ENCODE results near the gene BBS4.
"Not testable (repeated sequence)": the region's sequence is repeated elsewhere in the genome, so short reads cannot be mapped to it uniquely, and the experiment has no call there.

Gene BBS4

DNA sequence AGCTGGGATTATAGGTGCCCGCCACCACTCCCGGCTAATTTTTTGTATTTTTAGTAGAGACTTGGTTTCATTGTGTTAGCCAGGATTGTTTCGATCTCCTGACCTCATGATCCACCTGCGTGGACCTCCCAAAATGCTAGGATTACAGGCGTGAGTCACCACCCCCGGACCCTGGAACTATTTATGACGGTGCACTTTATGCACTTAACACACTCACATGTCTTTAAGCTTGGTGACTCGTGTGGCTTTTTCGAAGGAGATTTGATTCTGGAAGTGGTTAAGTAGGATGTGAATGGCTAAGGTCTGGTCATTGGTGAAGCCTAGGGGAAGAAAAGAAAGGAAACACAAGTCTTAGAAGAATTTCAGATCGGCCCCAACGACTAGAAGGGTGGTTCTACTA is 20.3 kb downstream of the BBS4 start:
- DNase-seq (ENCODE audit: low read depth), result no peak

DNA sequence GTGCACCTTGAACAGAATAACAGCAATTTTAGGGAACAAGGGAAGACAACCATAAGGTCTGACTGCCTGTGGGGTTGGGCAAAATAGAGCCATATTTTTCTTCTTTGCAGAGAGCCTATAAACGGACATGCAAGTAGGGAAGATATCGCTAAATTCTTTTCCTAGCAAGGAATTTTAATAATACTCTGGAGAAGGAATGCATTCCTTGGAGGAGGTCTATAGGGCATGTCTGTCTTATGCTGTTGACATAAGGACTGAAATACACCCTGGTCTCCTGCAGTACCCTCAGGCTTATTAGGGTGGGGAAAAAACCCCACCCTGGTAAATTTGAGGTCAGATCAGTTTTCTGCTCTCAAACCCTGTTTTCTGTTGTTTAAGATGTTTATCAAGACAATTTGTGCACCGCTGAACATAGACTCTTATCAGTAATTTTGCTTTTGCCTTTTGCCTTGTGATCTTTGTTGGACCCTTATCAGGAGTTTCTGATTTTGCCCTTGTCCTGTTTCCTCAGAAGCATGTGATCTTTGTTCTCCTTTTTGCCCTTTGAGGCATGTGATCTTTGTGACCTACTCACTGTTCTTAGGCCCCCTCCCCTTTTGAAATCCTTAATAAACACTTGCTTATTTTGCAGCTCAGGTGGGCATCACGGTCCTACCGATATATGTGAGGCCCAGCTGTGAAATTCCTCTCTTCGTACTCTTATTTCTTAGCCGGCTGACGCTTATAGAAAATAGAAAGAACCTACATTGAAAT is 22.7 kb downstream of the BBS4 start:
- not testable (repeated sequence) for DNase-seq (ENCODE audit: low read depth)

DNA sequence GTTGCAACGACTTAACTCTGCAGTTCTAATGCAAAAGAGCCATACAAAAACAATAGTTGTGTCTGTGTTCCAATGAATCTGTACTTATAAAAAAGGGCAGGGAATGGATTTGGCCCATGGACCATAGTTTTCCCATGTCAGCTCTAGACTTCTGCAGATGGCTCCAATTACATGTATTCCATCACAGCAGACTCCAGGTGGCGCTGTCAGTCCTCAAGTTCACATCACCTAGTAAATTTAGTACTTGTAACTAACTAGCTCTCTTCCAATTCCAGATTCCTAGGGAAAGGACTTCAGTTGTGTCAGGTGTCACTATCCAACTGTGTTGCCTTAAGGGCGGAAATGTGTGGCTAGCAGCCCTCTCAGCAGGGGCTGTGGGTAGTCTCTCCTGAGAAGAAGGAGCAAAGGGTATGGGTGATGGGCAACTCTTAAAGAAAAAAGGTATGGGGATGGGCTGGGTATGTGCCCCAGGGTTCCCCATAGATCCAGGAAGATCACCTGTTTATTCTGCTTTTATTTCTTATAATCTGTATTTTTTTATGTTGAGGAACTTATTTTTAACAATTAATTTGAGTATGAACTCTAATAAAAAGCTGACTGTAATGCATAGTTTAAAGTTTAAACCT is 36.2 kb downstream of the BBS4 start:
- DNase-seq (ENCODE audit: low read depth), result peak; percentile 40

DNA sequence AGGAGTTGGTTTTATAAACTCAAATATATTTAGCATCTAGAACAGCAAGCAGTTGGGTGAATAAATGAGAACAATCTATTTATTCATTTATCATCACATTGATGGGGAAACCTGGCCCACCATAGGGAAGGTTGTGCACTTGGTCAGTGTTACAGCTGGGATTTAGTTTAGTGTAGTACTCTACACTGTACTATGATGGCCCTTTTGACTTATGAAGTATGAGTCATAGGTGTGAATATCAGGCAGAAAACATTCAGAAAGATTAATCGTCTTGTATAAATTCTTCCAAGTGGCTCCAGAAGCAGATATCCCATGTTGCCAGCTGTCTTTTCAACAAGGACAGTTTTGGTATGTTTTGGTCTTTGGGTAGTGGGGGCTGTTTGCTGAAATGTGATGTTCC is 38.0 kb downstream of the BBS4 start:
- DNase-seq (ENCODE audit: low read depth), result no peak

DNA sequence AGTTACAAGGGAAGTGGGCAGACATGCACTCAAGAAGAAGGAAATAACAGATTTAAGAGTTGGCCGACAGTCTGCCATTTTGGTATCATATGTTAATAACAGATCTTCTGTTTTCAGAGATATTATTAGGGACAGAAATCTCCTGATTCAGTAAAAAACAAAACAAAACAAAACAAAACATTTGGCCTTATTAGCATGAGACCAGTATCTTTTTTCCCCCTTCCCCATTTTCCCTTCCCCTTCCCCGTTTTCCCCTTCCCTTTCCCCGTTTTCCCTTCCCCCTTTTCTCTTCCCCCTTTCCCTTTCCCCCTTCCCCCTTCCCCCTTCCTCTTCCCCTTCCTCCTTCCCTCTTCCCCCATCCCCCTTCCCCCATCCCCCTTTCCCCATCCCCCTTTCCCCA is 39.4 kb downstream of the BBS4 start:
- no peak for DNase-seq (ENCODE audit: low read depth)

DNA sequence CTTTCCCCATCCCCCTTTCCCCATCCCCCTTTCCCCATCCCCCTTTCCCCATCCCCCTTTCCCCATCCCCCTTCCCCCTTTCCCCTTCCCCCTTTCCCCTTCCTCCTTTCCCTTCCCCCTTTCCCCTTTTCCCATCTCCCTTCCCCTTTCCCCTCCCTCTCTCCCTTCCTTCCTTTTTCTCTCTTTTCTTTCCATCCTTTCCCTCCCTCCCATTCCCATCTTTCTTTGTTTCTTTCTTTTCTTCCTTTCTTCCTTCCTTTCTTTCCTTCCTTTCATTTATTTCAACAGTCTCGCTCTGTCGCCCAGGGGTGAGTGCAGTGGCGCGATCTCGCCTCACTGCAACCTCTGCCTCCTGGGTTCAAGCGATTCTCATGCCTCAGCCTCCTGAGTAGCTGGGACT is 39.8 kb downstream of the BBS4 start:
- not testable (repeated sequence) for DNase-seq (ENCODE audit: low read depth)

DNA sequence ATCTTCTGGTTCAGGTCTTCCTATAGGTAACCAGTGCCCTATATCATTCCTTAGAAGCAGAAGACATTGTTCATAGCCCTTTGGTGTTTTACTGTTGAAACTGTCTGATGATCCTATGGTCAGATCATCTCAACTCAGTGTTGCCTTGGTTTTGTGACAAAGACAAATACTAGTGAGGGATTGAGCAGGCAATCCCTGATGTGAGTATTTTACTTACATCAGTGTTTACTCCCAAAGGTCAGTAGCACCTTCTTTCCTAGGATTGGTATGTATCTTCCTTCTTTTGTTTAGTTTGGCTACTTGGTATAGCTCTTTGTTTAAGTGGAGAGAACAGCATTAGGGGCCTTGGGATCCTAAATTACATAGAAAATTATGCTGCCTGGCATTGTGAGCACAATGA is 41.1 kb downstream of the BBS4 start:
- DNase-seq (ENCODE audit: low read depth), result no peak

DNA sequence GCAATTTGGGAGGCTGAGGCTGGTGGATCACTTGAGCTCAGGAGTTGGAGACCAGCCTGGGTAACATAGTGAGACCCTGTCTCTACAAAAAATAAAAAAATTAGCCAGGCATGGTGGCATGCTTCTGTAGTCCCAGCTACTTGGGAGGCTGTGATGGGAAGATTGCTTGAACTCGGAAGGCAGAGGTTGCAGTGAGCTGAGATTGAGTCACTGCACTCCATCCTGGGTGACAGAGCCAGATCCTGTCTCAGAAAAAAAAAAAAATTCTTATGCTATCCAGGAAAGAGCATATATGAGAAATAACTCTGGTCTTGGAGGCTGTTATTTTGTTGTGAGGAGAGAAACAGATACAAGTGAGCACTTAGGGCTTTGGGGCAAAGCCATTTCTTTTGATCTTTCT is 42.2 kb downstream of the BBS4 start:
- DNase-seq (ENCODE audit: low read depth), result not testable (repeated sequence)

DNA sequence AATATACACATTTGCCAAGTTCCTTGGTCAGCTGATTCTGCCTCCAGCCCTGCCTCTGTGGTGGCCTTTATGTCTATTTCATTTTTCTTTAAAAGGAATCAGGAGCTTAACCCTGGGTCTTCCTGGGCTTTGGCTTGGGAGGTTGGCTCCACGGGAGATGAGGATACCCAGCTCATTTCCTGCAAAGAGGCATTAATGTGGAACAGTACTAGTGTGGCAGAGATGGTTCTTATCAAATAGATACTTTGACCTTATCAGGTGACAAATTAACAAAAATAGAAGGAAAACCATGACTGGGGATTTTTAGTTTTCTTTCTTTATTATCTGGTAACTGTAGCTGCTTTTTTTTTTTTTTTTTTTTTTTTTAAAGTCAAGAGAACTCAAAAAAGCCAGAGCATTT is 42.8 kb downstream of the BBS4 start:
- DNase-seq (ENCODE audit: low read depth), result no peak

DNA sequence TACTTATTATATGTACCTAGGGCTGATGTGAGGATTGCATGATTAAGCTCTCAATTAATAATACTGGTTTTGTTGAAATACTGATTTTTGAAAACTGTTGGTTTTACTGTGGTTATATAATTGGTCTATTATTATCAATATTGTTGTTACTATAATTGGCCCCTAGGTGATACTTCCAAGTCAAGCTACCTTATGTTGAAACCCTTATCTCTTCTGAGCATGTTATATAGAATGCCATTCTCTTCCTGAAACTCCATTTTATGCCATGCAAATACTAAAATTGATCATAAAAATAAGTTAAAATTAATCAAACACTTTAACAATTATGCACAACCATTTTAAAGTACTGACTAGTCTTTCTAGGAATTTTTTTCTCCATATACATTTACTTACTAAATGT is 46.1 kb downstream of the BBS4 start:
- no peak for DNase-seq (ENCODE audit: low read depth)

DNA sequence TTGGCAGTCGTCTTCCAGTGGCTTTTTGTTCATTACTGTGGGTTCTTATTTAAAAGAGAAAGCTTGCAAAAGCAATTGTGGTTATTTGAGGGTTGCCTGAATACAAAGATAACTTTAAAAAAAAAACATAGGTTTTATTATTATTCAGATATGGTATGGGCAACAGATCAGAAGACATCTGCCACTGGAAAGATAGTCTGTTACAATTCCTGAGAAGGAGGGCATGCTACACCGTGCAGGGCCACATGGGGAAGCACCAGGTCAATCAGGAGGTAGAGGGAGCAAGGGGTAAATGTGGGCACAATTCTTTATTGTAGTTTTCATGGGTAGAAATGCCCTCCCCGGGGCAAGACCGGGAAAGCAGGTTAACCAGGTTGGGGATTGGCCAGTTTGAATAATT is 46.5 kb downstream of the BBS4 start:
- DNase-seq (ENCODE audit: low read depth), result no peak

DNA sequence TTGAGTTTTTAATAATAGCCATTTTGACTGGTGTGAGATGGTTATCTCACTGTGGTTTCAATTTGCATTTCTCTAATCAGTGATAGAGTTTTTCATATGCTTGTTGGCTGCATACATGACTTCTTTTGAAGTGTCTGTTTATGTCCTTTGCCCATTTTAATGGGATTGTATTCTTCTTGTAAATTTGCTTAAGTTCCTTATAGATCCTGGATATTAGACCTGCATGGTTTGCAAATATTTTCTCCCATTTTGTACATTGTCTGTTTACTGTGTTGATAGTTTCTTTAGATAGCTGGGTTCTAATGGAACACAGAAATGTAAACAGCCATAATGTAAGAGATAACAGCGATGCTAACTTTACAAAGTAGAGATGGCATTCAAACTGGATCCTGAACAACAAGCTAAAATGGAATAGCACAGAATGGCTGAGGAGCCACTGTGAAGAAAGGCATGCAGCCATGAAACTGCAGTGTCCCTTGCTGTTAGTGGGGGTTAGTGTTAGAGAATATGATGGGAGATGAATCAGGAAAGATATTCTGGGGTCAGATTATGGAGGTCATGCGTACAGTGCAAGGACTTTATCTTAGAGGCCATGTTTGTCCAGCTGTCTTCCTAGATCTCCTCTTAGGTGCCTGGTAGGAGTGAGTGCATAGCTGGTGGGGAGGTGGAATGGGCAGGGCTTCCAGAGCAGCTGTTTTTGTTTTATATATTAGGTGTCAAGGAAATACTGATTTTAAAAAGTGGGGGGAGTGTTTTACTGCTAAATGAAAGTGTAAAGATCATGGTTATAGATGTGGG is 48.1 kb downstream of the BBS4 start:
- DNase-seq (ENCODE audit: low read depth), result no peak

DNA sequence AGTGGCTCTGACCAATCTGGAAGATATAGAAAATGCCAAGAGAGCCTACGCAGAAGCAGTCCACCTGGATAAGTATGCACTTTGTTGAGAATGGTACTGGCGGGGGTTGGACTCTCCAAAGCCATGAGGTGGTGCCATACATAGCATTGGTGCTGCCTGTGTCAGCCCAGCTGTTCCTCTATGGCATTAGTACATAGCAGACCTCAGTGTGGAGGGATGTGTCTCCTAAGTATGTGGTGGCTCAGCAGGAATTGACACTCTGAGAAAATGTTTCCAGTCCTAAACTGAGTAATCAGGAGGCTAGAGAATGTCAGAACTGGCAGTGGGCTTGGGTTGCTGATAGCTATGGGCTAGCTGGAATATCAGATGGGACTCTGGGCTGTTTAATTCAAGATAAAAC is 49.1 kb downstream of the BBS4 start:
- no peak for DNase-seq (ENCODE audit: low read depth)

DNA sequence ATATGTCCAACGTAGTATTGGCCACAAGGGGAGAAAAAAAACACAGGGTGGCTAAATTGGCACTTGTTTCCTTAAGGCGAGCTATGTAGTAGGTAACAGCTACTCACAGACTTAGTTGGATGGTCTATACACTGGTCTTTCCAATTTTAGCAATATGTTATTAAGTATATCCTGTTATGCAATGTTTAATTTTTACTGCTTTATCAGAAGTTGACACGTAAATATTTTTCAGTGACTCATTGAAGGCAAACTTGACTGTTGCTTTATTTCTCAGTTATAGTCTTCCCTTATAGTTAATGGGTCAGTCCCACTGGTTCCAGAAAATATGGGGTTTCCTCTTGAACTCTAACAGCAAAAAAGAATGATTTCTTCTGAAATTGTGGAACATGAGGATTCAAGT is 51.1 kb downstream of the BBS4 start:
- DNase-seq (ENCODE audit: low read depth), result no peak

DNA sequence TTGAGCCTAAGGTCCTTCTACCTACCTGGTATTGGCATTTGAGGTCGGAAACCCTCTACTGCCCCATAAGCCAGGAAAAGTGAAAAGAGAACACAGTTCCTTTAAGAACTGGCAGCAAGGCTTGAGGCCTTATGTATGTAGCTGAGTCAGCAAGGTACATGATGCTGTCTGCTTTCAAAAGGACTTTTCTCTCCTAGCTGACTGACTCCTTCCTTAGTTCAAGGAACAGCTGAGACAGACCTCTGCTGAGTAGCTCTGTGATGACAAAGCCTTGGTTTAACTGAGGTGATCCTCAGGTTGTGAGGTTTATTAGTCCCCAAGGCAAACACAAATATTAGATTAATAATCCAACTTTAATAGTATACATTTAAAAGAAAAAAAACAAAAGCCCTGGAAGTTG is 51.7 kb downstream of the BBS4 start:
- no peak for DNase-seq (ENCODE audit: low read depth)

DNA sequence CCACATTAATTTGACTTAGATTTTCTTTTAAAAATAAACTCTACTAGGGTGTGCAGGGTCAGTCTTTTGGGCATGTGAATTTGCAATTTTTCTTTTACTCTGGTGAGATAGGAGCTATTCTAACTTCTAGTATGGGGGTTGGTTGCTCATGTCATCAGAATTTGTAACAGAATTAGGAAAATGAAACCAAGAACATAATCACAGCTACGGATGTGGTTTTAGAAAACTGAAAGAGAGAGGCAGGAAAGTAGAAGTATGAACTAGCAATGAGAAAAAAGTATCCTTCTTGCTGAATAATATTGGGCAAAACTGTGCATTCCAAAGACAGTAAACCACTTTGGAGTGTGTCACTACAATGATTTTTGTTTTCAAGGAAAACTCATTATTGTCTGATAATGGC is 54.2 kb downstream of the BBS4 start:
- no peak for DNase-seq (ENCODE audit: low read depth)

DNA sequence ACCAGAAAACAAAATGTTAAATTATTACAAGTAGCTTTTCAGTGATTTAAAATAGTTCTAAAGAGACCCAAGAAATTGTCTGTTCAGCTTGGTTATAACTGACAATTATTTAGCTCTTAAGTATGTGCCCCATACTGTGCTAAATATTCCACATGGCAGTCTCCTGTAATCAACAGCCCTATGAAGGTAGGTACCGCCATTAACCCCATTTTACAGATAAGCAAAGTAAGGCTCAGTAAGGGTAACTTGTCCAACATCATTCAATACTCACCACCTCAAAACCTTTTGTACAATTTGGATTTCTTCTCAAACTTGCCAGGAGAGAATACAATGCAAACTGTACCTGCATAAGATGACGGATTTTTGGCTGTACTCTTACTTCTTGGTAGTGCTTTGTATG is 63.7 kb downstream of the BBS4 start:
- no peak for DNase-seq (ENCODE audit: low read depth)

DNA sequence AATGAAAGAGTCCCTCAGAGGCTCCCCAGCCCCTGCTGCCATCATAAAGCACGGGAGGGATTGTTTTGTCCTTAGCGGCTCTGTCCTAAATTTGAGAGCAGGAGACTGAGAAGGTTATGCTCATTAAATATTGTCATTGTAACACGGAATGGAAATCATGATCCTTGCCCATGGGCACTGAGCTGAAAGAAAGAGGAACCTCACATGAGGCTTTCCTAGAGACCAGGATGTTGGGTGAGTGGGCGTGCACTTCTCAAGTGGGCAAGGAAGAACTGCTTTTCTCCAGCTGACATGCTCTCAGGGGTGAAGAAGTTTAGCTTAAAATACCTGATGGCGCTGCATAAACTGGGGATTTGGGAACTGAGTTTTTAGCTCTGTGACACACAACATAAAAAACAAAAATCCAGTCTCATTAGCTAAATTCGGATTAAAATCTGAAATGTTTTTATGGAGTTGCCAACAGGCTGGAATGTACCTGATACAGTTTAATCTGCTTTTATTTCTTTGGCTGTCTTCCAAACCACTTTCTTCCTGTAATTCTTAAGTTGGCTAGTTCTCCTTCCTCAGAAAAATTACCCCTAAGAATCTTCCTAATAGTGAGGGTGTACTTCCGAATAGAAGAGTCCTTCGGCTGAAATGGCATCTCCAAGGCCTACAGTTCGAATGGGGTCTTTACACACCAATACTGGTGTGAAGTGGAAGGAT is 65.9 kb downstream of the BBS4 start:
- DNase-seq (ENCODE audit: low read depth), result no peak

DNA sequence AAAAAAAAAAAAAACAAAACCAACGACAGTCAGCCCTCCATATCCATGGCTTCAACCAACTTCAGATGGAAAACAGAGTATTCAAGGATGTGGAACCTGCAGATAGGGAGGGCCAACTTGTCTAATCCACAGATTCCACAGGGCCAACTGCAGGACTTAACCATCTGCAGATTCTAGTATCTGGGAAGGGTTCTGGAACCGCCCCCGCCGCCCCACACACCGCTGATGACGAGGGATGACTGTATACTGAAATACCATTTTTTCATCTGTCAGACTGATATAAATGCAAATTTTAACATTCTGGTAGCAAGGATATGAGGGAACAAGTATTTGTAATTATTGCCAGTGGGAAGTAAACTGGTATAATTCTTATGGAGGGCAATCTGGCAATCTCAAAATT is 68.1 kb downstream of the BBS4 start:
- DNase-seq (ENCODE audit: low read depth), result no peak

DNA sequence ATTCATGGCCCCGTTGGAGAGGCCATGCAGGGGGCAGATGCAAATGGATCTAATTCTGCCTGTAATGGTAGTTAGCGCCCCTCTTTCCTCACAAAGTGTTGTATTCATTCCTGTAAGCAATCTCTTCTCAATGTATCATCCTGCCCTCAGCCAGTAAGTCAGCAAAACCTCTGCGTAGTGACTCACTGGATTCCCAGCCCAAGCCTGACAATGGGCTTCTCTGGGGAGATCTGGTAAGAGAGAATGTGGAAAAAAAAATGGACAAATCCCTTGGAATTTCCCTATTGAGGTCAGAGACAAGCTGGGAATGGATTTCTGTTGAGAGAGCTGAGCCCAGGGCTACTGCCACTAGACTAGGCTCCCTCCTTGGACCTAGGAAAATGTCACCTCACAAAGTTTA is 72.2 kb downstream of the BBS4 start:
- no peak for DNase-seq (ENCODE audit: low read depth)

DNA sequence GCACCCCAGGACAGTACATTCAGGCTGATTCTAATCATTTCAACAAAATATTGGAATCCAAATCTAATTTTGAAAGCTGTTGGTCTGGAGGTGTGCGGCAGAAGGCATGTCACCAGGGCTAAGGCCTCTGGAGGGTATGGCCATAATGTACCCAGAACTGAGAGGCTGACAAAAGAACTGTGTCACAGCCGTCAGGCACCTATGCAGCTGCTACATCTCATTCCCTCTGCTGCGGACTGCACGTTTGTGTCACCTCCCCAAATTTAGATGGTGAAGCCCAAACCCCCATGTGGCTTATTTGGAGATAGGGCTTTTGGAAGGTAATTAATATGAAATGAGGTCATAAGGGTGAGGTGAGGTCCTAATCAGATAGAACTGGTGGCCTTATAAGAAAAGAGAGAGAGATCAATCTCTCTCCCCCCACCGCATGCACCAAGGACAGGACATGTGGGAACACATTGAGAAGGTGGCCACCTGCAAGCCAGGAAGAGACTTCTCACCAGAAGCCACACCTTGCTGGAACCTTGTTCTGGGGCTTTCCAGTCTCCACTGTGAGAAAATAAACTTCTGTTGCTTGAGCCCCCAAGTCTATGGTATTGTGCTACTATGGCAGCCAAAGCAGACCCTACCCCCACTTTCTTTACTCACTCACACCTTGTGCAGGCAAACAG is 74.7 kb downstream of the BBS4 start:
- no peak for DNase-seq (ENCODE audit: low read depth)

DNA sequence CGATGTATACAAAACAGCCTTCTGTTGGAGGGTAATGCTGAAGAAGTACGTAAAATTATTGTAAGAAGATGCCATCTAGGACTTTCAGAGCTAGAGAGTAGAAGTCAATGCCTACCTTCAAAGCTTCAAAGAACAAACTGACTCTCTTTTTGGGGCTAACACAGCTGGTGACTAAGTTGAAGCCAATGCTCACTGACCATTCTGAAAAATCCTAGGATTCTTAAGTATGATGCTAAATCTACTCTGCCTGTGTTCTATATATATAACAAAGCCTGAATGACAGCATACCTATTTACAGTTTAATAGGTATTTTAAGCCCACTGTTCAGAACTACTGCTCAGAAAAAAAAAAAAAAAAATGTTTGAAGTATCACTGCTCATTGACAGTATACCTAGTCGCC is 78.6 kb downstream of the BBS4 start:
- no peak for DNase-seq (ENCODE audit: low read depth)

Data from stimulated activated CD8-positive, alpha-beta memory T cell treated with anti-CD3 and anti-CD28 coated beads, Interleukin-4, amount 100 ng/mL, for 24 hours (primary cell).